GM12878 (cell line): ENCODE results near the gene PSMF1. TPM values are rescaled to one million over a fixed set of nuclear protein-coding genes. Genes with fewer than 3 reads are reported as not detected.

Experiments used
- ATAC-seq: fragments of 200-7000 bp; cut with Tn5 transposase; 3 replicates; pipeline ENCODE4 v1.9.1; 2020; ENCODE audit warnings: mild to moderate bottlenecking, moderate library complexity
- BruUV-seq: library from RNA; stranded (reverse); fragments of 400-500 nt; replicated peaks from 2 replicates; lab custom pipeline; 2021; lab: Mats Ljungman, UMichigan
- CTCF ChIA-PET: fragments of 300-600 bp; sonication (Branson Sonifier 250); formaldehyde crosslinking; extraction: SDS; loops from one replicate; lab custom pipeline; 2021; ENCODE audit warnings: inconsistent platforms; lab: Yijun Ruan, JAX
- POLR2A ChIA-PET: fragments of 350-600 bp; formaldehyde crosslinking; extraction: SDS; loops from one replicate; lab custom pipeline; 2021; ENCODE audit warnings: inconsistent platforms; lab: Charles Lee
- RAD21 ChIA-PET: fragments of 300-600 bp; sonication (Branson Sonifier 250); formaldehyde crosslinking; loops from one replicate; lab custom pipeline; 2023; ENCODE audit warnings: antibody characterized with exemption; ENCODE audit not compliant: unreplicated experiment; lab: Charles Lee
- SMC1A ChIA-PET: fragments of 300-600 bp; sonication (Branson Sonifier 250); formaldehyde crosslinking; loops from one replicate; lab custom pipeline; 2023; ENCODE audit not compliant: unreplicated experiment, uncharacterized antibody; lab: Charles Lee
- DNase-seq: peaks from one replicate; pipeline ENCODE4 v3.0.0-alpha.2; 2011; ENCODE audit warnings: low read depth, low spot score
- FAIRE-seq: peaks from 3 replicates; lab custom pipeline; 2011; peaks lifted over from hg19 to GRCh38; lab: Jason Lieb, UNC
- H2AFZ ChIP-seq: 2 replicates; pipeline ENCODE4 v1.6.0; 2011; ENCODE audit warnings: low read depth, low read length, control low read depth; ENCODE audit not compliant: control insufficient read depth
- H3K27ac ChIP-seq: 2 replicates; pipeline ENCODE4 v1.5.1; 2011; ENCODE audit warnings: control low read depth; ENCODE audit not compliant: control insufficient read depth, insufficient read depth
- H3K27me3 ChIP-seq, 2 experiments: replicated peaks in 1 of 2; 2 replicates each; pipeline versions ENCODE4 v1.6.0 to v1.6.1; 2011; ENCODE audit warnings: low read length in 1 of 2; ENCODE audit not compliant: control insufficient read depth in 2 of 2, insufficient read depth in 2 of 2
- H3K36me3 ChIP-seq, 2 experiments: 2 replicates each; pipeline ENCODE4 v1.5.1; 2011; ENCODE audit warnings: low read length in 1 of 2; ENCODE audit not compliant: control insufficient read depth in 2 of 2, insufficient read depth in 2 of 2
- H3K4me1 ChIP-seq: 2 replicates; pipeline ENCODE4 v1.6.1; 2011; ENCODE audit warnings: mild to moderate bottlenecking, low read length, moderate library complexity, mixed read lengths; ENCODE audit not compliant: control insufficient read depth, insufficient read depth
- H3K4me2 ChIP-seq: 2 replicates; pipeline ENCODE4 v1.6.0; 2011; ENCODE audit warnings: control low read depth; ENCODE audit not compliant: control insufficient read depth, insufficient read depth
- H3K4me3 ChIP-seq: fragments of 200-600 bp; sonication (generic); 2 replicates; pipeline ENCODE4 v1.5.1; 2016
- H3K79me2 ChIP-seq: 2 replicates; pipeline ENCODE4 v1.6.0; 2011; ENCODE audit warnings: low read length; ENCODE audit not compliant: control insufficient read depth, insufficient read depth
- H3K9ac ChIP-seq: 2 replicates; pipeline ENCODE4 v1.8.0; 2011; ENCODE audit warnings: low read length, control low read depth, mixed read lengths; ENCODE audit not compliant: control insufficient read depth, insufficient read depth
- H3K9me3 ChIP-seq: replicated peaks from 3 replicates; pipeline ENCODE4 v1.5.1; 2011; ENCODE audit warnings: mild to moderate bottlenecking, low read length; ENCODE audit not compliant: control insufficient read depth, insufficient read depth
- H4K20me1 ChIP-seq: 2 replicates; pipeline ENCODE4 v1.6.0; 2011; ENCODE audit not compliant: control insufficient read depth, insufficient read depth
- BHLHE40 ChIP-seq, 2 experiments: fragments of 450-650 bp in 1 of 2; IDR thresholded peaks; 2 replicates each; pipeline ENCODE4 v1.6.1; 2011 to 2017; ENCODE audit warnings: low read depth in 2 of 2, borderline replicate concordance in 1 of 2, improper control_type of control experiment in 1 of 2, low read length in 1 of 2, mild to moderate bottlenecking in 1 of 2
- E4F1 ChIP-seq: fragments of 450-650 bp; IDR thresholded peaks from 2 replicates; pipeline ENCODE4 v1.6.1; 2018; ENCODE audit warnings: borderline replicate concordance, mild to moderate bottlenecking; ENCODE audit not compliant: partially characterized antibody
- MYB ChIP-seq: fragments of 150-350 bp; IDR thresholded peaks from 2 replicates; pipeline ENCODE4 v1.6.1; 2014; ENCODE audit warnings: mild to moderate bottlenecking, low read depth, low read length, borderline replicate concordance
- PKNOX1 ChIP-seq: fragments of 450-650 bp; IDR thresholded peaks from 2 replicates; pipeline ENCODE4 v1.6.1; 2016; ENCODE audit warnings: mild to moderate bottlenecking
- RB1 ChIP-seq: fragments of 450-650 bp; formaldehyde crosslinking; IDR thresholded peaks from 2 replicates; pipeline ENCODE4 v1.6.1; 2017; ENCODE audit warnings: mild to moderate bottlenecking, borderline replicate concordance
- REST ChIP-seq: IDR thresholded peaks from 2 replicates; pipeline ENCODE4 v1.6.1; 2012; ENCODE audit warnings: mild to moderate bottlenecking, low read depth, low read length
- SMC3 ChIP-seq: IDR thresholded peaks from 2 replicates; pipeline ENCODE4 v1.6.1; 2011; ENCODE audit warnings: low read length, improper control_type of control experiment, borderline replicate concordance
- TAF1 ChIP-seq: IDR thresholded peaks from 2 replicates; pipeline ENCODE4 v1.6.1; 2011; ENCODE audit warnings: mild to moderate bottlenecking, low read depth, low read length, borderline replicate concordance
- WRNIP1 ChIP-seq: IDR thresholded peaks from 2 replicates; pipeline ENCODE4 v1.6.1; 2011; ENCODE audit warnings: low read depth, low read length, improper control_type of control experiment, borderline replicate concordance
- WGBS: methylation state at CpG from one replicate; pipeline ENCODE4 v1.1.6; 2016; ENCODE audit warnings: low lambda C conversion rate; ENCODE audit not compliant: insufficient replicate concordance, insufficient coverage; ENCODE audit errors: missing lambda C conversion rate; 5-methylcytosine and 5-hydroxymethylcytosine counted together
- in situ Hi-C: fragments of 300-500 bp; cut with MboI; formaldehyde crosslinking; loops from 9 replicates; pipeline ENCODE4 v1.14.3; 2018; ENCODE audit warnings: mixed read lengths
- intact Hi-C: fragments of 100-400 bp; cut with micrococcal nuclease; formaldehyde crosslinking; loops from one replicate; pipeline ENCODE4 v1.14.2; 2022; ENCODE audit not compliant: unreplicated experiment
- polyA plus RNA-seq, 11 experiments: library from polyadenylated mRNA; depleted of rRNA in 4 of 11; unstranded in 6 of 11; stranded (reverse) in 5 of 11; fragments of >200 nt; fragmentation: Nextera tagmentation in 4 of 11; fragmentation: Illumina TruSeq in 1 of 11; extraction: Ambion mirVana in 4 of 11; extraction: Trizol in 1 of 11; gene quantifications; 1 replicate in 1 of 11; 2 replicates in 10 of 11; pipeline versions ENCODE4 v1.2.1 to v1.2.3, GENCODE V29; 2011 to 2016; ENCODE audit warnings: inconsistent platforms in 2 of 11, missing spikeins in 2 of 11, low read depth in 1 of 11
- total RNA-seq, 4 experiments: library from RNA; depleted of rRNA in 3 of 4; stranded (reverse); fragments of >200 nt in 3 of 4; fragmentation: Illumina TruSeq in 1 of 4; extraction: Trizol in 1 of 4; gene quantifications; 2 replicates each; pipeline versions ENCODE4 v1.2.1 to v1.2.3, GENCODE V29; 2013 to 2021

Gene PSMF1
- total and polyA plus RNA-seq, 10 of the 15 experiments (the other 5 are each of a cell fraction or from before 2014, with no cell fraction given): 14.2 to 173 (median 40.6) TPM

GRCh38 chr20:1180949-1181348 lies 62.5 kb downstream of the PSMF1 start:
- 94% methylated on average over 27 of the region's 27 CpGs for WGBS
- H3K9ac ChIP-seq: no peak overlapping the region
- intact Hi-C loops: no loop called here

More at GRCh38 chr20:1180949-1181348, 62.5 kb downstream of the PSMF1 start:
- H3K4me3 ChIP-seq: no peak overlapping the region
- no peak overlapping the region for H2AFZ ChIP-seq
- no peaks in the 10 kb centered on the region for H4K20me1 ChIP-seq
- H3K4me2 ChIP-seq: no peak overlapping the region
- no peak overlapping the region for H3K27ac ChIP-seq
- TF ChIP-seq WRNIP1: no peak
- no peak for TF ChIP-seq SMC3
- TF ChIP-seq BHLHE40 (IDR thresholded peaks at IDR 0.05; ENCODE audit: borderline replicate concordance in 1 of 2, low read depth in 2 of 2, low read length in 1 of 2): no peak
- TF ChIP-seq MYB: no peak
- no peak for TF ChIP-seq REST
- TF ChIP-seq RB1: no peak
- TF ChIP-seq PKNOX1: no peak
- no peak for TF ChIP-seq E4F1
- TF ChIP-seq TAF1: no peak
- no peaks in the 10 kb centered on the region for H3K4me1 ChIP-seq
- H3K27me3 ChIP-seq: peaks cover 0 to 2% of the 10 kb centered on the region in 2 experiments; a peak in 2 of 4 replicates
- no peaks in the 10 kb centered on the region for H3K9me3 ChIP-seq
- ChIA-PET SMC1A (no interaction called here), POLR2A (no interaction called here), RAD21 (no interaction called here), CTCF (no interaction called here)
- in situ Hi-C loops: no loop called here
- no TSS peak for BruUV-seq
- ATAC-seq (no peak), FAIRE-seq (no peak), DNase-seq (no peak)
- H3K79me2 ChIP-seq: no peaks in the 10 kb centered on the region
- no peaks in the 10 kb centered on the region; a peak in 1 of 4 replicates for H3K36me3 ChIP-seq
